Right lobe of liver (tissue), 4 donors: ENCODE results near the gene RIPOR2.

Experiments used
- CTCF ChIP-seq, 4 donors: fragments of 200-600 bp in 3 of 4; fragments of 450-650 bp in 1 of 4; IDR thresholded peaks; one replicate each; pipeline versions ENCODE4 v1.5.1 to v1.8.0; 2016 to 2022; ENCODE audit warnings: antibody characterized with exemption in 4 of 4, mild to moderate bottlenecking in 2 of 4
- POLR2A ChIP-seq: fragments of 450-650 bp; IDR thresholded peaks from one replicate; pipeline ENCODE4 v1.6.1; 2017; ENCODE audit warnings: antibody characterized with exemption, mild to moderate bottlenecking
- donor health status: DM: no; HTN: no; CAD: no.
- donor health status: DM: no; HTN: no; CAD: no.
- donor health status: DM: no; HTN: yes; CAD: no.

DNA sequence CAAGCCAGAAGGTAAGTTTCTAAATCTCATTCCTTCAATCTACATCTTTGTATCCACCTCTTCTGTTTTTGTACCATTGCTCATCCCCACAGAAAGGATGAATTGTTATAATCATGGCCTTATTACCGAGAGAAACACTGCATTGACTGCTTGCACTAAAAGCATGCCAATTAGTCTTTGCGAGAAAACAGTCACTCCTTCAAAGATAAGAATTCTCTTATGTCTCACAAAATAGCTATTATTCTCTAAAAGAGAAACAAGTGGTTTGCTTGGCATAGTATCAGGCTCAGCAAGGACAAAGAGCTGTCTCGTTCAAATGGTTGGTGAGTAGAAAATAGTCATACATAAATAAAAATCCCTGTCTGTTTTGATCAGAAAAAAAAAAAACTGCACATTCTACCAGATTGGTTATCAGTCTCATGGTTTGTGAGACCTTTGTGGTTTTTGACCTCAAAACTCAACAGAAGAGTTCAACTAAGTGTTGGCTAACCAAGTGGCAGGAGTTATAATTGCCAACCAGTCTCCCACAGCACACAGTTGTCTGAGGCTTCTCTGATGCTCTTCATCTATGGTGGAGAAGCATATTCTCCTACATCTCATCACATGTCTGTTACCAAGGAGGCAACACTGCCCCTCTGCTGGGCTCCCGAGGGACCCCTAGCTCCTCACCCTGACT lies 101.9 kb downstream of the RIPOR2 start:
- no peak for TF ChIP-seq CTCF (IDR thresholded peaks at IDR 0.05)
- no peak for TF ChIP-seq POLR2A
